Measurements from ENCODE around the gene HAUS6.

- TF ChIP-seq CTCF (IDR thresholded peaks at IDR 0.05) (no peak), POLR2A (IDR thresholded peaks at IDR 0.05) (no peak)
Measured at GRCh38 chr9:19113964-19114679, 11.4 kb upstream of the HAUS6 start.

All from prostate gland (tissue), 2 donors.